AG04450 (cell line): ENCODE measurements around the gene TNFSF8. TPM values are rescaled to one million over a fixed set of nuclear protein-coding genes. Genes with fewer than 3 reads are reported as not detected.

Experiments used
- CTCF ChIA-PET: fragments of 300-600, 350-600 bp; formaldehyde crosslinking; extraction: SDS; loops from one replicate; lab custom pipeline; 2022; ENCODE audit warnings: antibody characterized with exemption, inconsistent platforms; lab: Charles Lee
- POLR2A ChIA-PET: fragments of 350-600 bp; formaldehyde crosslinking; extraction: SDS; loops from one replicate; lab custom pipeline; 2021; ENCODE audit warnings: antibody characterized with exemption, inconsistent platforms; lab: Yijun Ruan, JAX
- DNase-seq: peaks from one replicate; pipeline ENCODE4 v3.0.0-alpha.2; 2011; ENCODE audit warnings: low read depth, low spot score
- H3K27ac ChIP-seq: one replicate; pipeline ENCODE4 v1.5.1; 2012; ENCODE audit warnings: low read depth, low read length, control low read depth
- H3K27me3 ChIP-seq: one replicate; pipeline ENCODE4 v1.6.0; 2012; ENCODE audit warnings: low read length; ENCODE audit not compliant: control insufficient read depth, insufficient read depth
- H3K4me3 ChIP-seq: 2 replicates; pipeline ENCODE4 v1.5.1; 2011; ENCODE audit warnings: mild to moderate bottlenecking, low read depth, low read length, control low read depth
- H3K9me3 ChIP-seq: 2 replicates; pipeline ENCODE4 v1.5.1; 2012; ENCODE audit warnings: low read length; ENCODE audit not compliant: control insufficient read depth, insufficient read depth
- polyA plus RNA-seq: library from polyadenylated mRNA; depleted of rRNA; stranded (reverse); fragments of >200 nt; gene quantifications from 2 replicates; pipeline ENCODE4 v1.2.3, GENCODE V29; 2011
- TF ChIP-seq, protein P1 (sequence below): IDR thresholded peaks from 2 replicates; pipeline ENCODE4 v1.5.1; 2011; ENCODE audit warnings: low read depth, low read length, control low read depth, inconsistent platforms

The TNFSF8 gene
- polyA plus RNA-seq, 1 experiment = not detected

- POLR2A ChIA-PET = no interaction called here
- no peak overlapping the region for H3K4me3 ChIP-seq
- CTCF ChIA-PET = no interaction called here
- no peaks in the 10 kb centered on the region for H3K9me3 ChIP-seq
- no peak for DNase-seq
- H3K27ac ChIP-seq = no peak overlapping the region
- peaks cover 57% of the 10 kb centered on the region for H3K27me3 ChIP-seq
- TF ChIP-seq, protein P1, sequence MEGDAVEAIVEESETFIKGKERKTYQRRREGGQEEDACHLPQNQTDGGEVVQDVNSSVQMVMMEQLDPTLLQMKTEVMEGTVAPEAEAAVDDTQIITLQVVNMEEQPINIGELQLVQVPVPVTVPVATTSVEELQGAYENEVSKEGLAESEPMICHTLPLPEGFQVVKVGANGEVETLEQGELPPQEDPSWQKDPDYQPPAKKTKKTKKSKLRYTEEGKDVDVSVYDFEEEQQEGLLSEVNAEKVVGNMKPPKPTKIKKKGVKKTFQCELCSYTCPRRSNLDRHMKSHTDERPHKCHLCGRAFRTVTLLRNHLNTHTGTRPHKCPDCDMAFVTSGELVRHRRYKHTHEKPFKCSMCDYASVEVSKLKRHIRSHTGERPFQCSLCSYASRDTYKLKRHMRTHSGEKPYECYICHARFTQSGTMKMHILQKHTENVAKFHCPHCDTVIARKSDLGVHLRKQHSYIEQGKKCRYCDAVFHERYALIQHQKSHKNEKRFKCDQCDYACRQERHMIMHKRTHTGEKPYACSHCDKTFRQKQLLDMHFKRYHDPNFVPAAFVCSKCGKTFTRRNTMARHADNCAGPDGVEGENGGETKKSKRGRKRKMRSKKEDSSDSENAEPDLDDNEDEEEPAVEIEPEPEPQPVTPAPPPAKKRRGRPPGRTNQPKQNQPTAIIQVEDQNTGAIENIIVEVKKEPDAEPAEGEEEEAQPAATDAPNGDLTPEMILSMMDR = no peak
Observed at GRCh38 chr9:114931407-114931806, 1.0 kb upstream of the TNFSF8 start.

DNA sequence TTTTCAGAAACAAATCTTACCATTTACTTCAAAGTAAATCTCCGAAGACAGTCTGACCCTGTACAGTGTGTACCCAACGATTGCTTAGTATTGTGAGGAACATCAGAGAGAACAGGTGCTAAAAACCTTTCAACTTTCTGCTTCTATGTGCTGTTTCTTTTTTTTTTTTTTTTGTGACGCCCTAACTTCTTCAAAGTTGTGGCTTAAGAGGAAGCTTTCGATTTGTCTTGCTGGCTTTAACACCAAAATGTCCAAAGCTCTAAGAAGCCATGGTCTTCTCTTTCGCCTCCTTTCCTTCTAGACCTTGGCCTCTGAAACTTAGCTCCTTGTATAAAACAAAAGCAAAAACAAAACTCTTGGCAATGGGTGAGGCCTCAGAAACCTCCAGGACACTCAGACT, 1.2 kb downstream of the TNFSF8 start:
- POLR2A ChIA-PET = no interaction called here
- TF ChIP-seq, protein P1 = no peak
- H3K4me3 ChIP-seq = no peak overlapping the region
- H3K27ac ChIP-seq = no peak overlapping the region
- no peaks in the 10 kb centered on the region for H3K9me3 ChIP-seq
- H3K27me3 ChIP-seq = peaks cover 58% of the 10 kb centered on the region
- CTCF ChIA-PET = interaction anchor here (0.7 to 1.6 kb wide), 4 partner anchors 18 to 407 kb away, joined by 4 to 10 read pairs (median 6); no protein-coding TSS in a partner anchor
- no peak for DNase-seq

DNA sequence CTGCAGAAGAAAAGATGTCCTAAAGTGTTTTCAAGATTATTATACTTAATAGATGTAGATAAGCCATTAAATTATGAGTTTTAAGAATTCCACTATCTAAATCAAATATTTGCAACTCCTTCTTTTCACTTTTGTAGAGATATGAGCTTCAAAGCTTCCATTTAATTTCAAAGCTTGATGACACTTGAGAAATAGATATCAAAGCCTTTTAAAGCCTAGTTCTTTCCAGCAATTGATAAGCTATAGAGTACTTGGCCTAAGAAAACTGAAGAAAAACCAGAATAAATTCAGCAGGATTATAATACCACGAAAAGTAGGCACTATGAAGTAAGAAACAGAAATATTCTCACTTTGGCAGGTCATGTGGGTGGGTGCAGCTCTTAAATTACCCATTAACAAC, 1.7 kb downstream of the TNFSF8 start:
- H3K27me3 ChIP-seq = peaks cover 52% of the 10 kb centered on the region
- H3K9me3 ChIP-seq = no peaks in the 10 kb centered on the region
- ChIA-PET CTCF (interaction anchor here (1.5 to 1.6 kb wide), 2 partner anchors 18 to 22 kb away, joined by 5 to 10 read pairs; no protein-coding TSS in a partner anchor), POLR2A (no interaction called here)
- no peak overlapping the region for H3K27ac ChIP-seq
- no peak overlapping the region for H3K4me3 ChIP-seq
- no peak for DNase-seq
- TF ChIP-seq, protein P1 = no peak

DNA sequence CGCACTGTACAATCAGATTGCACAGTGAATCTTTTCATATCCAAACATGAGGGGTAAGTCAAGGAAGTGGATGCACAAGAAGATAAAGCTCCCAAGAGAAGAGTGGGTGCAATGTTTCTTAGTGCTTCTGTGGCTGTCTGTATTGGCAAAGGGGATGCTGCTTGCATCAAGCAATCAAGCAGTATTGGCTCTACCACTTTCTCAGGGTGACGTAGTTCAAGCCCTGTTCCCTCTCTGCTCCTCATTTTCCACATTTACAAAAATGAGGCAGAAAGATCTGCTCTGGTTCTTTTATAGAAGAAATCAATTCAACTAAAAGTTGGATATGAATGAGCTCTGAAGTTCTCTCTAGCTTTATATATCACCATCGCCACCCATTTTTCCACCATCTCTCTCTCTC, 2.3 kb downstream of the TNFSF8 start:
- Histone ChIP-seq H3K4me3 (no peak overlapping the region), H3K27ac (no peak overlapping the region), H3K9me3 (no peaks in the 10 kb centered on the region), H3K27me3 (peaks cover 51% of the 10 kb centered on the region)
- ChIA-PET POLR2A (no interaction called here), CTCF (interaction anchor here (1.0 to 1.5 kb wide), 2 partner anchors 17 kb away, joined by 3 to 5 read pairs; no protein-coding TSS in a partner anchor)
- TF ChIP-seq, protein P1 = no peak
- DNase-seq = no peak

GRCh38 chr9:114925672-114926071, 4.7 kb downstream of the TNFSF8 start:
- Histone ChIP-seq H3K27ac (no peak overlapping the region), H3K4me3 (no peak overlapping the region), H3K27me3 (peaks cover 43% of the 10 kb centered on the region), H3K9me3 (no peaks in the 10 kb centered on the region)
- TF ChIP-seq, protein P1 = no peak
- ChIA-PET POLR2A (no interaction called here), CTCF (interaction anchor here (1.0 to 1.1 kb wide), 3 partner anchors 15 to 274 kb away, joined by 3 to 4 read pairs (median 3); no protein-coding TSS in a partner anchor)
- no peak for DNase-seq
